ENCODE measurements around the gene SCN4B. TPM values are rescaled to one million over a fixed set of nuclear protein-coding genes. Genes with fewer than 3 reads are reported as not detected.

Gene SCN4B
- total and polyA plus RNA-seq, 10 of the 15 experiments (the other 5 are each of a cell fraction or from before 2014, with no cell fraction given) = 0.01 to 0.49 (median 0.04) TPM; not detected in 5

DNA sequence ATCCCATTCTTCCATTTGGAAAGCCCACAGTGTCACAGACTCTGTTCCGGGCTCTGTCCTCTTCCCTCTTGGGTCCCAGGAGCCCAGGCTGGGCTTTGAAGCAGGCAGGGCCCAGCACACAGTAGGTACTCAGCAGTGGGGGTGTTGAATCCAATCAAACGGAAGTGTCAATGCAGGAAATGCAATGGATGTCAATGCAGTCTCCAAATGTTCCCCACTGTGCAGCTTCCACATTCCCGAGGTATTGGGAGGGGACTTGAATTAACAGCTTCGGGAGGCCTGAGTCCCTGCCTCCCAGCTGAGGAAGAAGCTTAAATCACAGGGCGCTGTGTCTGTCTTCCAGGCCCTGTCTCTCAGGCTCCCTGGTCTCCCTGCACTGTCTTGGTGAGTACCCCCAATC lies 44.1 kb downstream of the SCN4B start:
- SMC1A ChIA-PET (ENCODE audit: uncharacterized antibody, unreplicated experiment) = interaction anchor here (1.2 kb wide), 1 partner anchor 11 kb away, joined by 3 read pairs; no protein-coding TSS in a partner anchor
- no peak for TF ChIP-seq MEF2A (IDR thresholded peaks at IDR 0.05; ENCODE audit: insufficient read depth, low read depth, low read length)
- no peak for TF ChIP-seq TAF1 (IDR thresholded peaks at IDR 0.05; ENCODE audit: borderline replicate concordance, low read depth, low read length)
- no peak for TF ChIP-seq NBN (IDR thresholded peaks at IDR 0.05)
- TF ChIP-seq PML (IDR thresholded peaks at IDR 0.05; ENCODE audit: low read length) = no peak
- no peak for TF ChIP-seq BMI1 (IDR thresholded peaks at IDR 0.05; ENCODE audit: borderline replicate concordance)
- DNase-seq (ENCODE audit: low read depth, low spot score) = no peak
- no peak for FAIRE-seq
- Histone ChIP-seq H4K20me1 (ENCODE audit: control insufficient read depth, insufficient read depth) (no peaks in the 10 kb centered on the region), H3K36me3 (ENCODE audit: control insufficient read depth in 2 of 2, insufficient read depth in 2 of 2, low read length in 1 of 2) (no peaks in the 10 kb centered on the region), H3K27me3 (replicated peaks in 1 of 2; ENCODE audit: control insufficient read depth in 2 of 2, insufficient read depth in 2 of 2, low read length in 1 of 2) (peaks cover 0 to 2% of the 10 kb centered on the region in 2 experiments; a peak in 1 of 4 replicates), H3K4me2 (ENCODE audit: control insufficient read depth, insufficient read depth) (no peak overlapping the region), H3K9ac (ENCODE audit: control insufficient read depth, insufficient read depth, low read length) (no peak overlapping the region), H3K79me2 (ENCODE audit: control insufficient read depth, insufficient read depth, low read length) (no peaks in the 10 kb centered on the region), H2AFZ (ENCODE audit: control insufficient read depth, low read depth, low read length) (no peak overlapping the region), H3K4me3 (no peak overlapping the region), H3K9me3 (replicated peaks; ENCODE audit: control insufficient read depth, insufficient read depth, low read length) (no peaks in the 10 kb centered on the region), H3K4me1 (ENCODE audit: control insufficient read depth, insufficient read depth, low read length) (no peaks in the 10 kb centered on the region), H3K27ac (ENCODE audit: control insufficient read depth, insufficient read depth) (no peak overlapping the region)
- RAD21 ChIA-PET (ENCODE audit: unreplicated experiment) = no interaction called here
- CTCF ChIA-PET = interaction anchor here (0.7 kb wide), 1 partner anchor 90 kb away, joined by 5 read pairs; no protein-coding TSS in a partner anchor
- BruUV-seq (replicated peaks) = no TSS peak
- in situ Hi-C loops (cut with MboI) = no loop called here
- 19% methylated on average over 5 of the region's 5 CpGs for WGBS (ENCODE audit: insufficient coverage, insufficient replicate concordance, low lambda C conversion rate, missing lambda C conversion rate)
- ATAC-seq = no peak
- POLR2A ChIA-PET = interaction anchor here (0.6 kb wide), 1 partner anchor 64 kb away, joined by 3 read pairs; no protein-coding TSS in a partner anchor
- intact Hi-C loops (cut with micrococcal nuclease; ENCODE audit: unreplicated experiment) = no loop called here

DNA sequence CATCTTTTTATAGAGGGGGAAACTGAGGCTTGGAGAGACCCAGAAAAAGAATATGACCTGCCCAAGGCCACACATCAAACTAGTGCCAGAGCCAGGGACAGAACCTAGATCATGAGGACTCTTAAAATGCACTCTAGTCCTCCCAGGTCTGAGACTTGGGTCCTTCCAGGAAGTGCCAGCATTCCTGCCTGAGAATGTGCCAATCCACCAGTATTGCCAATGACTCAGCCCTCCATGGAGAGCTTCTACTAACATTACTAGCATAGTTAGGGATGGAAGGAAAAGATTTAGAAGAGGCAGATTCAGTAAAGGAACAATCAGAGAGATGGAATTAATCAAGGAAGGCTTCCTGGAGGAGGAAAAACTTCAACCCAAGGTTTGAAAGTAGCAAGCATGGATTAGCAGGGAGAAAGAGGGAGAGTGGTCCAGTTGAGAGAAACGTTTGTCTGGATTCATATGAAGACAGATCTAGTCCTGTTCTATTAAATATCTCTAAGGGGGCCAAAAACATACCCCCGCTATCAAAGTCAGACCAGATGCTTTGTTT lies 45.8 kb downstream of the SCN4B start:
- DNase-seq (ENCODE audit: low read depth, low spot score) (no peak), ATAC-seq (no peak), FAIRE-seq (no peak)
- no peaks in the 10 kb centered on the region for H4K20me1 ChIP-seq (ENCODE audit: control insufficient read depth, insufficient read depth)
- no peak for TF ChIP-seq HDAC2 (IDR thresholded peaks at IDR 0.05)
- TF ChIP-seq NFIC (IDR thresholded peaks at IDR 0.05; ENCODE audit: low read depth, low read length) = no peak
- TF ChIP-seq ZNF207 (IDR thresholded peaks at IDR 0.05; ENCODE audit: borderline replicate concordance) = no peak
- TF ChIP-seq YBX1 (IDR thresholded peaks at IDR 0.05) = no peak
- no peak for TF ChIP-seq STAT1 (conservative IDR thresholded peaks at IDR 0.05)
- no peak for TF ChIP-seq SRF (IDR thresholded peaks at IDR 0.05; ENCODE audit: low read depth in 2 of 2, low read length in 2 of 2)
- BruUV-seq (replicated peaks) = no TSS peak
- CTCF ChIA-PET = interaction anchor here (0.6 to 0.9 kb wide), 2 partner anchors 9 to 64 kb away, joined by 4 read pairs; no protein-coding TSS in a partner anchor
- no peaks in the 10 kb centered on the region for H3K36me3 ChIP-seq (ENCODE audit: control insufficient read depth in 2 of 2, insufficient read depth in 2 of 2, low read length in 1 of 2)
- POLR2A ChIA-PET = no interaction called here
- H3K9ac ChIP-seq (ENCODE audit: control insufficient read depth, insufficient read depth, low read length) = no peak overlapping the region
- H3K4me2 ChIP-seq (ENCODE audit: control insufficient read depth, insufficient read depth) = no peak overlapping the region
- intact Hi-C loops (cut with micrococcal nuclease; ENCODE audit: unreplicated experiment) (no loop called here), in situ Hi-C loops (cut with MboI) (no loop called here)
- RAD21 ChIA-PET (ENCODE audit: unreplicated experiment) = no interaction called here
- 13% methylated on average over 2 of the region's 2 CpGs for WGBS (ENCODE audit: insufficient coverage, insufficient replicate concordance, low lambda C conversion rate, missing lambda C conversion rate)
- no peaks in the 10 kb centered on the region for H3K79me2 ChIP-seq (ENCODE audit: control insufficient read depth, insufficient read depth, low read length)
- H3K4me1 ChIP-seq (ENCODE audit: control insufficient read depth, insufficient read depth, low read length) = no peaks in the 10 kb centered on the region
- H3K9me3 ChIP-seq (replicated peaks; ENCODE audit: control insufficient read depth, insufficient read depth, low read length) = no peaks in the 10 kb centered on the region
- SMC1A ChIA-PET (ENCODE audit: uncharacterized antibody, unreplicated experiment) = no interaction called here
- H2AFZ ChIP-seq (ENCODE audit: control insufficient read depth, low read depth, low read length) = no peak overlapping the region
- peaks cover 0 to 2% of the 10 kb centered on the region in 2 experiments; a peak in 1 of 4 replicates for H3K27me3 ChIP-seq (replicated peaks in 1 of 2; ENCODE audit: control insufficient read depth in 2 of 2, insufficient read depth in 2 of 2, low read length in 1 of 2)
- H3K4me3 ChIP-seq = no peak overlapping the region
- H3K27ac ChIP-seq (ENCODE audit: control insufficient read depth, insufficient read depth) = no peak overlapping the region

Measured in GM12878 (cell line).